NCI-H2029 treated with DMSO at 0.1 percent for 48 hours (cell line): ENCODE measurements around the gene KCNQ5.

Source experiments
- DNase-seq: peaks from one replicate; lab custom pipeline; 2025; lab: John Stamatoyannopoulos, UW

The KCNQ5 gene

DNA sequence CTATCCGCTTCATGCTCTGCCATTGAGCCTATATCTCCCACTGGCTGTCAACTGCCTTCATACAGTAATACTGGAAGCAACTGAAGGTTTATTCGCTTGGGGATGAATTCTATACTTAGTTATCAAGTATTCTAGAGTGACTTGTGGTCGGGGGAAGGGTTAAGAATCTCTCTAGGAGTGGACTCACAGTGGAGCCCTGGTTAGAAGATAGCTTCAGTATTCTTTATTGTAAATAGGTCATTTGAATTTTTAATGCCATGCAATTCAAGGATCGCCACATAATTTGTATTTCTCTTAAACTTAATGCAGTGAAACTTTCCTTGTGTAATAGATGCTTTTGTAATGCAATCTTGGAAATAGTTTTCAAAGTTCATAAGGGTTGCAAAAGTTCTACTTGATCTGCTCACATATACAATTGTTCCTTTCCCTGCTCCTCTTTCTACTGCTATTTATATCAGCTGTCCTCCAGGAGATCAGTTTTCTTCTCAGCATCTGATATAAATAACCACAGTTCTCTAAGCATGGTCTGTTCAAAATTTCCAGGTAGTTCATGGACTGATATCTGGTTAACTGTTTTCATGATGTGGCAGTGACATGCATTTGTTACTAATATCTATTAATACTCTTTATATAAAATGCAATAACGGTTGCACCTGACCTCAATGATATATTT is 120.3 kb downstream of the KCNQ5 start:
- DNase-seq = no peak

DNA sequence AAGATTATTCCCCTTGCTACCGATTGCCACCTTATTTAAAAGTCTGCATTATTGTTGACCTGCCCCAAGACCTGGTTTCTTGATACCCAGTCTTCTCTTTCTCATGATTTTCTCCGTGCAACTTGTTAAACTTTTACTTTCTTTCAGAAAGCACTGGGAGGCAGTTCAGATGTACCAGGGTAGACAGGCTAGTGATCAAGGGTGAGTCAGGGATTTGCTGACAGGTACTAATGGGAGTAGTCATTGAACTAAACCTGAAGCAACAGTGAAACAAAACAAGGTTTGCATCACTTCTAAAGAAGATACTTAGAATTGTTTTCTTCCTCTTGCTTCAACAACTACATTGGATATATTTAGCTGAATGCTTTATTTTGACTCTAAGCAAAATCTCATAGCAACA is 124.4 kb downstream of the KCNQ5 start:
- DNase-seq = no peak

- DNase-seq = no peak
Observed at GRCh38 chr6:72748759-72749158, 126.9 kb downstream of the KCNQ5 start.

DNA sequence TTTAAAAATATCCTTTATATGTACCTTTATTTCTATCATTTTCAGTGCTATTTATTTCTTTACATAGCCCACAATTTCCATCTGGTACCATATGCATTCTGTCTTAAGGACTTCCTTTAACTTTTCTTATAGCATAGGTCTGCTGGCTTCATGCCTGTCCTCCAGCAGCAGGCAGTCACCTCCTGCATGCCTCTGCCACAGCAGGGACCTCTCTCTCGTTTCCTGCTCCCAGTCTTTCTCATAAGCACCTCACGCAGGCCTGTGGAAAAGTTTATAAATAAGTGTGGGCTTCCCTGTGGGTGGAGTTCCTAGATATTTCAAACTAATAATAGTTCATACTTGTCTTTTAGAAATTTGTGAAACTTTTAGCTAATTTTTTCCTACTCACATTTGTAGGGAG is 133.9 kb downstream of the KCNQ5 start:
- no peak for DNase-seq

GRCh38 chr6:72757048-72757447 is 135.2 kb downstream of the KCNQ5 start:
- DNase-seq = no peak

DNA sequence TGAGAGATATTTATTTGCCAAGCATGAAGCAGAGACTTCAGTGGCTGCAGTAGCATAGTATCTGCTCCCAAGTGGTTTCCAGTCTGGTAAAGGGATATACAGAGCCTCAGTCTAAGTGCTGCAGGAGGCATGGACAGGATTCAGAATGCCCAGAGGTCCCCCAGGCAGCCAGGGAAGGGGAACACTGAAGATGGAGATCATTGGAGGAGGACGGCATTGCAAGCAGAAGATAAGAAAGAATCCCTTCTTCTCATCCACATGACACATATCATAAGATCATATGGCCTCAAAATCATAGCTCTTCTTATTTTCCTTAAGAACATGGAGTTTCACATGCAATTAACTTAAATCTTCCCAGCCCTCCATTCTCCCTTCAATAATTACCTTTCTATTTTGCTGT is 136.1 kb downstream of the KCNQ5 start:
- DNase-seq = no peak

- DNase-seq = no peak
Observed at GRCh38 chr6:72758901-72759300, 137.0 kb downstream of the KCNQ5 start.

- DNase-seq = peak; percentile 16
Observed at GRCh38 chr6:72760114-72760793, 138.4 kb downstream of the KCNQ5 start.

GRCh38 chr6:72761761-72762160 is 139.9 kb downstream of the KCNQ5 start:
- no peak for DNase-seq

DNA sequence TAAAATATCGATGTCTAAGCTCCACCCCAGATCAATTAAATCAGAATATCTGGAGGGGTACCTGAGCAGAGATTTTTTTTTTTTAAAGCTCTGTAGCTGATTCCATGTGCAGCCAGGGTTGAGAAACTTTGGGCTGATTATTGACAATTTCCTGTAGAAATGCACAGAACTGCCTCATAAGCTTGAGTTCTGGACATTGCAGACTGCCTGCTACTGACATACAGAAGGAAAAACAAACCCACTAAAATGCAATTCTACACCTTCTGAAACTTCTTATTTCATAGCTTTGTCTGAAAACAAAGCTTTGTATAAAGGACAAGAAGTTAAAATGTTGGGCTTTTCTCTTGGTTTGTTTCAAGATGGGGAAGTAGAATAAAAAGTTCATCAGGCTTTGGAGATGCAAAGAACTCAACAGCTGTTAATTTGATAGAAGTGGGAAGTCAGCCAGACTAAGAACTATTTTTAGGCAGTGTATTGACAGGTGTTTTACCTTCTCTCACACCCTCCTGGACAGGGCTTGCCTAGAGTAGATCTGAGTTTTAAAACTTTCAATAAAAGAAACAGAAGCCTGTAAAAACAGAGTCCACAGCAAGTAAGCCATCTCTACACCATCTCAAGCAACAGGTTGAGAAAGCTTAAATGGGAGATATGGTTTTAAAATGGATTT is 147.7 kb downstream of the KCNQ5 start:
- no peak for DNase-seq

GRCh38 chr6:72770959-72771358 is 149.1 kb downstream of the KCNQ5 start:
- no peak for DNase-seq

DNA sequence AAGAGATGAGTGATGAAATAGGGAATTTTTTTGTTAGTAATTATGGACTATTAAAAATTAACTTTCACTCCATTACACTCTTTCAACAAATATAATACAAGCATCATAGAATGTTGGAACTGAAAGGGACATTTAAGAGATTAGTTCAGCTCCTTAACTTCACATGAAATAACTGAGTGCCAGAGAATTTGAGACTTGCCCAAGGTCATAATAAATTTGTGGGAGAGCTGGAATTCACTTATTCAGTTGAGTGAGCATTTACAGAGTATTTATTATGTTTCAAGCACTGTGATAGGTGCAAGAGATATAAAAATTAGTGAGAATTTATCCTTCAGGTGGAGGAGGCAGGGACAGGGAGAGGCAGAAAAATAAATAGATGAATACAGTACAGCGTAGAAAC is 154.6 kb downstream of the KCNQ5 start:
- DNase-seq = no peak

DNA sequence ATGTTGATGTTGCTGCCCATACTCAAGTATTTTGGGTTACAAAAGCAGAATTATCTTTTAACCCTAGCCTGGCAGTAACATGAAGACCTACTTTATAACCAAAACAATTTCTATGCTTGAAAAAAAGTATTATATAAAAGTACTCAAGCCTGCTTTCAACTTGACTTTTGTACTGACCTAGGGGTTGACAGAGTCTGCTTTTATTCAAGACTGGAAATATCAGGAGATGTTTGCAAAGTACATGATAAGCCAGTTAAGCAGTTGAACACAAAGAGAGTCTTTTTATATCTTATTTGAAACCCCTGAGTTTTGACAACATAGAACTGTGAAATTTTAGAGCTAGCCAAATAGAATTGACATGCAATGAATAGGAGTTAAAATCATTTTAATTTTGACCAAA is 159.8 kb downstream of the KCNQ5 start:
- no peak for DNase-seq

- DNase-seq = no peak
Observed at GRCh38 chr6:72783035-72783434, 161.2 kb downstream of the KCNQ5 start.

GRCh38 chr6:72783666-72784065 is 161.8 kb downstream of the KCNQ5 start:
- no peak for DNase-seq

GRCh38 chr6:72784071-72784470 is 162.2 kb downstream of the KCNQ5 start:
- no peak for DNase-seq

- DNase-seq = no peak
Observed at GRCh38 chr6:72784581-72784980, 162.7 kb downstream of the KCNQ5 start.

DNA sequence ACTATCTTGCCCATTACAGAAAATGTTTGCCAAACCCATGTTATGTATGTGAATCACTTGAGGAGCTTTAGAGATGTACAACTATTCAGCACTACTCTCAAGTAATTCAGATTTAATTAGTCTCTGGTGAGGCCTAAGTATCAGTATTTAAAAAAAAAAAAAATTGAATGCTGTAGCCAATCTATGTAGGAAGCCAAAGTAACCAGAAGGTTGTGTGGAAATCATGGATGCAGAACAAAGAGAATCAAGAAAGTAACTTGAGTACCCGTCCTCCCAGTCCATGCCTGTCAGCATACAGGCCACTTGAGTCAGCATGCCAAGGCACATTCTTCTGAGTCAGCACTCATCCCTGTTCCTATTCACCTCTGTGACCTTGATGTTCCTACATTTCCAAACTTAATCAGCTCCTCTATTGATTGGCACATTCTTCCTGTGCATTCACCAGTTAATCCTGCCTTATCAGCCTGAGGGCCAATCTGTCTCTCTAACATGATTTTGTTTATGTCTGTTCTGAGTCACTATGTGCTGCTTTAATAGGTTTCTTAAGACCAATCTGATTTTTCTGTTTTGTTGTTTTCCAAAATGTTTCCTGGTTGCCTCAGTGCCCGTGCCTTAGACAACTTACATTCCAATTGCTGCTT is 165.6 kb downstream of the KCNQ5 start:
- DNase-seq = peak; percentile 56

DNA sequence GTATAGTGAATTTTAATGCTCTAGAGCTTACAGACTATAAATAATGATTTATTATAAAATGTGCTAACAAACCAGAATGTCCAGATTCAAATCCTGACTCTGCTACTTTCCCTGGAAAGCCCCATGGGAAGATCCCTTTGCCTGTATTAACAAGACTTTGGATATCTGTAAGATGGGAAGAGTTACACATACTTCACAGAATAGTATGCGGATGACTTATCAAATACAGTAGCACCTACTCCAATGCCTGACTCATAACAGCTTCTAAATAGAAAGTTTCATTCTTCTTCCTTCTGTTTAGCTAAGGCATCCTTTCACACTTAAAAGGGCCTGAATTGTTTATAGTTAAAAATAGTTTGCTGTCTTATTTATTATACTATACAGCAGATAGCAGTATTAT is 166.3 kb downstream of the KCNQ5 start:
- no peak for DNase-seq

GRCh38 chr6:72789145-72789544 is 167.3 kb downstream of the KCNQ5 start:
- DNase-seq = no peak

DNA sequence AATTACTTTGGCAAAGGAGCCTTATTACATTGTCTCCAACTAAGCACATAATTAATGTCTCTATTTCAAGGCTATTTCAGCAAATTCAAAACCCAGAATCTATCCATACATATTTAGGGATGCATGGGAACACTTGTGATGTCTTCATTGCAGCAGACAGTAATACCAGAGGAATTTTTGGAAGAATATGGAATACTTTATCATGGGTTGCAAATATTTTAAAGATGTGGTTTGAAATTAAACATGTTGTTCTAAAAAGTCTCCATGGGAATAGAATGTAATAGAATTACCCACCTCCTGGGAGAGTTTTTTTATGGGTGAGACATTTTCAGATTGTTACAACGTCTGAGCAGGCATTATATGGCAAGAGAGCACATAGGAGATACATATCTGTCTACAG is 170.8 kb downstream of the KCNQ5 start:
- no peak for DNase-seq

- no peak for DNase-seq
Observed at GRCh38 chr6:72793641-72794395, 172.0 kb downstream of the KCNQ5 start.
